Neural progenitor cell (in vitro differentiated cells): ENCODE results near the gene CHDH.

ENCODE experiments used
- CTCF ChIP-seq: fragments of 200-600 bp; sonication (generic); IDR thresholded peaks from 2 replicates; pipeline ENCODE4 v1.5.1; 2017; ENCODE audit warnings: antibody characterized with exemption, mild to moderate bottlenecking
- EZH2 ChIP-seq: fragments of 200-600 bp; sonication (generic); IDR thresholded peaks from 2 replicates; pipeline ENCODE4 v1.6.1; 2017; ENCODE audit warnings: antibody characterized with exemption, mild to moderate bottlenecking, moderate library complexity

GRCh38 chr3:53843195-53844177, 2.7 kb downstream of the CHDH start:
- TF ChIP-seq EZH2 (no peak), CTCF (no peak)
